Umbilical cord (tissue), 2 donors: ENCODE results near the gene NCOA7. TPM values are rescaled to one million over a fixed set of nuclear protein-coding genes. Genes with fewer than 3 reads are reported as not detected.

ENCODE experiments used
- DNase-seq: peaks from one replicate; pipeline ENCODE4 v3.0.0-alpha.2; 2015; ENCODE audit warnings: low spot score
- total RNA-seq: library from RNA; depleted of rRNA; stranded (reverse); fragments of >200 nt; gene quantifications from one replicate; pipeline ENCODE4 v1.2.3, GENCODE V29; 2014; ENCODE audit warnings: low replicate concordance; ENCODE audit not compliant: insufficient read depth

Gene NCOA7
- total RNA-seq, 1 donor from 2014 or later = 31.3 TPM

DNA sequence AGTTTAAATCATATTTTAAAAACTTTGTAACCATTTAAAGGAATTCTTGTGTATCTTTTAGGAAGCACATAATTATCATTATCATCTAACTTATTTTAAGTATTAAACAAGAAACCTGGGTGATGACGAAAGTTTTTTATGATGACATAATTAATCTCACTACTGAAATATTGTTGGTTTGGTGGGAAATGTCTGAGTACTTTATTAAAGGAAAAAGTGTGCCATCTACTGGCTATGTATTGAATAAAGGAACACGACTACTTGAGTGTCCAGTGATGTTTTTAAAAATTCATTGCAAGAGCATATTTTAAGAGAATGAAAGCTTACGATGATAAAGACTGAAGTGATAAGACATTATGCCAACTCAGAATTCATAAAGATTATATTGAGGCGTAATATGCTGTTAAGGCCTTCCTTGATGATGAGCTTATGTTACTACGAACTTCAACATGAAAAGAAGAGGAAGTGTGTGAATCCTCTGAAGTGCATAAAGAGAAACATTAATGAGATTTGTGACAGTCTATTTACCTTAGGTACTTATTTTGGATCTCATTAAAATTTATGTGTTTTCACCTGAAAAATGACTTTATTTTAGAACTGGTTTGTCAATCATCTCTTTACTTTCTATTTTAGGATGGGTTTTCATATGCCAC lies 183.6 kb downstream of the NCOA7 start:
- peak; percentile 76 for DNase-seq

DNA sequence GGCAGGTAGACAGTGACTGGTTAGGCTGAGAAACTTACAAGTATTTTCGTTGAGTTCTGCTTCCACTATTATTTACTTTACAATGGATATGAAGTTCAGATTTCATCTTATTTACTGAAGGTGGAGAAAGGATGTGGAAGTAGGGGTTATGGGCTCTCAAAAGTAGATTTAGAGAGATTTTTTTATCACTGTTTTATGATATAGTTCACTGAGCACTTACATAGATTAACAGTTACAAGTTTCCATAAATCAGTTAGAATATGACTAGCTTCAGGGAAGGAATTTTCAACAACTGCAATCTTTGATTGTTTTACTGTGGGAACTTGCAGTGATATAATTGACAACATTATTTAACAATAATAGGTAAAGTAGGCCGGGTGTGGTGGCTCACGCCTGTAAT lies 188.3 kb downstream of the NCOA7 start:
- no peak for DNase-seq

Other genes starting within 250 kb of the NCOA7 start
- gene HEY2, start 41.3 kb upstream of the NCOA7 start, total RNA-seq = 37.6 TPM
- gene HINT3, start 165.8 kb downstream of the NCOA7 start, total RNA-seq = 41.9 TPM
- 19.5 TPM for gene TRMT11, start 195.6 kb downstream of the NCOA7 start, total RNA-seq